Body of pancreas (tissue), 4 donors: ENCODE measurements around the gene APBB1. TPM values are rescaled to one million over a fixed set of nuclear protein-coding genes. Genes with fewer than 3 reads are reported as not detected.
"Not testable (repeated sequence)": the region's sequence is repeated elsewhere in the genome, so short reads cannot be mapped to it uniquely, and the experiment has no call there.

Source experiments
- ATAC-seq: fragments of 150-250 bp; one replicate; pipeline ENCODE4 v1.9.1; 2016
- DNase-seq, 4 donors: peaks; one replicate each; pipeline ENCODE4 v3.0.0-alpha.2; 2019
- H3K27ac ChIP-seq, 4 donors: fragments of 200-600 bp; sonication (generic); 1 replicate in 3 of 4; 2 replicates in 1 of 4; pipeline versions ENCODE4 v1.5.1 to v1.6.1; 2016 to 2019; ENCODE audit warnings: mild to moderate bottlenecking in 1 of 4, mixed read lengths in 1 of 4, moderate library complexity in 1 of 4
- H3K27me3 ChIP-seq, 2 donors: fragments of 200-600 bp; sonication (generic); one replicate each; pipeline ENCODE4 v1.6.0; 2016; ENCODE audit warnings: mild to moderate bottlenecking in 1 of 2
- H3K36me3 ChIP-seq, 2 donors: fragments of 200-600 bp; sonication (generic); replicated peaks in 1 of 2; 2 replicates each; pipeline ENCODE4 v1.5.1; 2016; ENCODE audit warnings: low read depth in 2 of 2; ENCODE audit not compliant: insufficient read depth in 1 of 2
- H3K4me1 ChIP-seq: fragments of 200-600 bp; sonication (generic); one replicate; pipeline ENCODE4 v1.6.0; 2016
- H3K4me3 ChIP-seq, 2 donors: fragments of 200-600 bp; sonication (generic); 1 replicate in 1 of 2; 2 replicates in 1 of 2; pipeline ENCODE4 v1.5.1; 2016 to 2019
- H3K9me3 ChIP-seq, 3 donors: fragments of 200-600 bp; sonication (generic); 1 replicate in 2 of 3; 2 replicates in 1 of 3; pipeline ENCODE4 v1.5.1; 2016
- POLR2A ChIP-seq, 3 donors: fragments of 450-650 bp; IDR thresholded peaks; one replicate each; pipeline ENCODE4 v1.6.1; 2016; ENCODE audit warnings: antibody characterized with exemption in 3 of 3, mild to moderate bottlenecking in 2 of 3
- WGBS, 2 donors: methylation state at CpG; one replicate each; pipeline ENCODE4 v1.1.5; 2017; 5-methylcytosine and 5-hydroxymethylcytosine counted together
- intact Hi-C: fragments of 100-400 bp; cut with DNase I; formaldehyde crosslinking; loops from one replicate; pipeline ENCODE4 v1.15.1; 2023
- total RNA-seq, 2 donors: library from RNA; depleted of rRNA; stranded (reverse); fragments of >200 nt; gene quantifications; one replicate each; pipeline ENCODE4 v1.1.0, GENCODE V29; 2016
- TF ChIP-seq, protein P1 (sequence below), 7 experiments: fragments of 450-650 bp in 4 of 7; fragments of 200-600 bp in 3 of 7; sonication (generic) in 3 of 7; IDR thresholded peaks; one replicate each; pipeline ENCODE4 v1.5.1; 2016 to 2019; ENCODE audit warnings: antibody characterized with exemption in 7 of 7

Gene APBB1
- total RNA-seq, 2 donors from 2014 or later = 25.4 to 48.5 TPM

GRCh38 chr11:6397156-6397555 is 21.7 kb downstream of the APBB1 start:
- 33 to 63% methylated on average over 1 of the region's 1 CpG for WGBS, 2 donors
- no peaks in the 10 kb centered on the region for H3K36me3 ChIP-seq
- H3K4me1 ChIP-seq = peaks cover 5% of the 10 kb centered on the region
- DNase-seq = no peak
- no peak overlapping the region for H3K4me3 ChIP-seq
- intact Hi-C loops = no loop called here
- no peak overlapping the region for H3K27ac ChIP-seq
- TF ChIP-seq, protein P1, sequence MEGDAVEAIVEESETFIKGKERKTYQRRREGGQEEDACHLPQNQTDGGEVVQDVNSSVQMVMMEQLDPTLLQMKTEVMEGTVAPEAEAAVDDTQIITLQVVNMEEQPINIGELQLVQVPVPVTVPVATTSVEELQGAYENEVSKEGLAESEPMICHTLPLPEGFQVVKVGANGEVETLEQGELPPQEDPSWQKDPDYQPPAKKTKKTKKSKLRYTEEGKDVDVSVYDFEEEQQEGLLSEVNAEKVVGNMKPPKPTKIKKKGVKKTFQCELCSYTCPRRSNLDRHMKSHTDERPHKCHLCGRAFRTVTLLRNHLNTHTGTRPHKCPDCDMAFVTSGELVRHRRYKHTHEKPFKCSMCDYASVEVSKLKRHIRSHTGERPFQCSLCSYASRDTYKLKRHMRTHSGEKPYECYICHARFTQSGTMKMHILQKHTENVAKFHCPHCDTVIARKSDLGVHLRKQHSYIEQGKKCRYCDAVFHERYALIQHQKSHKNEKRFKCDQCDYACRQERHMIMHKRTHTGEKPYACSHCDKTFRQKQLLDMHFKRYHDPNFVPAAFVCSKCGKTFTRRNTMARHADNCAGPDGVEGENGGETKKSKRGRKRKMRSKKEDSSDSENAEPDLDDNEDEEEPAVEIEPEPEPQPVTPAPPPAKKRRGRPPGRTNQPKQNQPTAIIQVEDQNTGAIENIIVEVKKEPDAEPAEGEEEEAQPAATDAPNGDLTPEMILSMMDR (IDR thresholded peaks at IDR 0.05) = no peak
- TF ChIP-seq POLR2A (IDR thresholded peaks at IDR 0.05) = no peak
- H3K9me3 ChIP-seq = no peaks in the 10 kb centered on the region
- no peaks in the 10 kb centered on the region for H3K27me3 ChIP-seq
- no peak for ATAC-seq

DNA sequence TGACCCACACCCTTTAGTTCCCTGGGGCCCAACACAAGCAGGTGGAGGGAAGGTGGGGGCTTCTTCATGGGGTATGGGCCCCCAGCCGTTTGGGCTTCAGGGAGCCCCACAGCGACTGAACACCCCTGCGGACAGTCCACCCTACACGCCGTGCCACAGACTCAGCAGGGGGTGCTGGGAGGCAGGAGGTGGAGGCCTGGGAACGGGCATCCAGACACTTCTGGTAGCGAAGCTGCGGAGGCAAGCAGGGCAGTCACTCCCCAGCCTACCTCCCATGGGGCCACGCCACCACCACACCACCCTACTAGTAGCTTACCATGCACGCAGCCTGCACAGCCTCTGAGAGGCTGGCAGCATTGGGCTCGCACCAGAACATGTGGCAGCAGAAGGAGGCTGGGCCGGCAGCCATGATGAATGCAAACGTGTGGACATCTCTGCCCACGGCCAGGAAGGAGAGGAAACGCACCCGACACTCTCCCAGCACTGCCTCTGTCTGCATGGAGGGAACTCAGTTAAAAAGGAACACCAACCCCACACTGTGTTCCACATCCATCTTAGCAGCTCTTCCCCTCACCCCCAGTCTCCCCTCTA is 23.3 kb downstream of the APBB1 start:
- H3K4me1 ChIP-seq = peaks cover 17% of the 10 kb centered on the region
- 86 to 96% methylated on average over 12 to 16 of the region's 16 CpGs for WGBS, 2 donors
- no peak overlapping the region for H3K27ac ChIP-seq
- H3K27me3 ChIP-seq = no peaks in the 10 kb centered on the region
- no peak for TF ChIP-seq POLR2A (IDR thresholded peaks at IDR 0.05)
- TF ChIP-seq, protein P1 (IDR thresholded peaks at IDR 0.05) = no peak
- no peak overlapping the region for H3K4me3 ChIP-seq
- intact Hi-C loops = no loop called here
- no peaks in the 10 kb centered on the region for H3K36me3 ChIP-seq
- ATAC-seq = no peak
- no peaks in the 10 kb centered on the region for H3K9me3 ChIP-seq
- DNase-seq = no peak

DNA sequence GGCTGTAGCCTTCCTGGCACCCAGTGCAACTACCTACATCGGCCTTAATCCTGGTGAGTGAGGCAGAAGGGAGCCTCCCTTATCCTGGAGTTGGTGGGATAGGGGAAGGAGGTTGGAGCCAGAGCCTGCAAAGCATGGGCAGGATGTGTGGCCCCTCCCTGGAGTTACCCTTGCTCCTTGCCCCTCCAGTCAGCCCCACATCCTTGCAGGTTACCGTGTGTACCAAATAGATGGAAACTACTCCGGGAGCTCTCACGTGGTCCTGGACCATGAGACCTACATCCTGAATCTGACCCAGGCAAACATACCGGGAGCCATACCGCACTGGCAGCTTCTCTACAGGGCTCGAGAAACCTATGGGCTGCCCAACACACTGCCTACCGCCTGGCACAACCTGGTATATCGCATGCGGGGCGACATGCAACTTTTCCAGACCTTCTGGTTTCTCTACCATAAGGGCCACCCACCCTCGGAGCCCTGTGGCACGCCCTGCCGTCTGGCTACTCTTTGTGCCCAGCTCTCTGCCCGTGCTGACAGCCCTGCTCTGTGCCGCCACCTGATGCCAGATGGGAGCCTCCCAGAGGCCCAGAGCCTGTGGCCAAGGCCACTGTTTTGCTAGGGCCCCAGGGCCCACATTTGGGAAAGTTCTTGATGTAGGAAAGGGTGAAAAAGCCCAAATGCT is 24.8 kb downstream of the APBB1 start:
- intact Hi-C loops = no loop called here
- TF ChIP-seq, protein P1 (IDR thresholded peaks at IDR 0.05) = no peak
- TF ChIP-seq POLR2A (IDR thresholded peaks at IDR 0.05) = no peak
- WGBS, 2 donors = 74 to 75% methylated on average over 16 of the region's 16 CpGs
- DNase-seq = peak in 2 of 4 donors; percentile 47 to 57
- H3K4me3 ChIP-seq = no peak overlapping the region
- no peak for ATAC-seq
- H3K27me3 ChIP-seq = no peaks in the 10 kb centered on the region
- no peaks in the 10 kb centered on the region for H3K36me3 ChIP-seq
- H3K4me1 ChIP-seq = peaks cover 23% of the 10 kb centered on the region
- no peak overlapping the region for H3K27ac ChIP-seq
- H3K9me3 ChIP-seq = no peaks in the 10 kb centered on the region

DNA sequence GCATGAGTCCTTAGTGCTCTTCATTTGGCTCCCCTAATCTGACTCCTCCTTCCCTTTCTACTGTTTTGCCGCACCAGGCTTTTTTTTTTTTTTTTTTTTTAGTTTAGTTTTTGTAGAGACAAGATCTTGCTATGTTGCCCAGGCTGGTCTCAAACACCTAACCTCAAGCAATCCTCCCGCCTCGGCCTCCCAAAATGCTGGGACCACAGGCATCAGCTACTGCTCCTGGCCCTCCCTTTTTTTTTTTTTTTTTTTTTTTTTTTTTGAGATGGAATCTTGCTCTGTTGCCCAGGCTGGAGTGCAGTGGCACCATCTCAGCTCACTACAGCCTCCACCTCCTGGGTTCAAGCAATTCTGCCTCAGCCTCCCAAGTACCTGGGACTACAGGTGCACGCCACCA is 26.6 kb downstream of the APBB1 start:
- not testable (repeated sequence) for H3K27me3 ChIP-seq
- H3K4me1 ChIP-seq = peaks cover 40% of the 10 kb centered on the region
- 93 to 97% methylated on average over 3 to 4 of the region's 4 CpGs for WGBS, 2 donors

GRCh38 chr11:6391537-6392134 is 27.3 kb downstream of the APBB1 start:
- TF ChIP-seq POLR2A (IDR thresholded peaks at IDR 0.05) = no peak
- TF ChIP-seq, protein P1 (IDR thresholded peaks at IDR 0.05) = no peak
- Histone ChIP-seq H3K36me3 (no peaks in the 10 kb centered on the region), H3K4me3 (no peak overlapping the region), H3K27me3 (no peaks in the 10 kb centered on the region), H3K4me1 (peaks cover 41% of the 10 kb centered on the region), H3K27ac (no peak overlapping the region), H3K9me3 (no peaks in the 10 kb centered on the region)
- intact Hi-C loops = no loop called here
- WGBS, 2 donors = 83 to 98% methylated on average over 5 to 13 of the region's 18 CpGs
- DNase-seq (no peak), ATAC-seq (no peak)

More for the DNA sequence above, 26.6 kb downstream of the APBB1 start:
- DNase-seq, H3K36me3 ChIP-seq, H3K9me3 ChIP-seq, H3K27ac ChIP-seq, H3K4me3 ChIP-seq, intact Hi-C loops, ATAC-seq: not testable (repeated sequence)
